Mesothelial cell of epicardium (in vitro differentiated cells): ENCODE measurements around the gene TRIOBP. TPM values are rescaled to one million over a fixed set of nuclear protein-coding genes. Genes with fewer than 3 reads are reported as not detected.
A peak's percentile ranks its signal among the peaks of the same experiment; 100 is the strongest.

Experiments used
- DNase-seq, 2 experiments: peaks; one replicate each; pipeline ENCODE4 v3.0.0; 2021; ENCODE audit warnings: low spot score in 2 of 2; ENCODE audit not compliant: unreplicated experiment in 2 of 2
- H3K27ac Mint-ChIP-seq: 2 replicates; pipeline ENCODE4 v1.8.0; 2021; ENCODE audit warnings: mixed read lengths
- H3K27me3 Mint-ChIP-seq: 2 replicates; pipeline ENCODE4 v1.8.0; 2021; ENCODE audit warnings: low read depth, mixed read lengths
- H3K36me3 Mint-ChIP-seq: 2 replicates; pipeline ENCODE4 v1.8.0; 2021; ENCODE audit warnings: mixed read lengths
- H3K4me1 Mint-ChIP-seq: 2 replicates; pipeline ENCODE4 v1.8.0; 2021; ENCODE audit warnings: mixed read lengths
- H3K4me3 Mint-ChIP-seq: 2 replicates; pipeline ENCODE4 v1.8.0; 2021; ENCODE audit warnings: mild to moderate bottlenecking, moderate library complexity, mixed read lengths
- H3K9me3 Mint-ChIP-seq: 2 replicates; pipeline ENCODE4 v1.8.0; 2021; ENCODE audit warnings: mixed read lengths
- total RNA-seq: library from RNA; stranded (reverse); gene quantifications from 3 replicates; pipeline ENCODE4 v1.2.1, GENCODE V29; 2021
- TF ChIP-seq, protein P1 (sequence below): fragments of 200-600 bp; sonication (generic); IDR thresholded peaks from one replicate; pipeline ENCODE4 v1.5.0; 2021; ENCODE audit warnings: antibody characterized with exemption; ENCODE audit not compliant: unreplicated experiment

Gene TRIOBP
- total RNA-seq, 1 donor from 2014 or later = 76.1 TPM

DNA sequence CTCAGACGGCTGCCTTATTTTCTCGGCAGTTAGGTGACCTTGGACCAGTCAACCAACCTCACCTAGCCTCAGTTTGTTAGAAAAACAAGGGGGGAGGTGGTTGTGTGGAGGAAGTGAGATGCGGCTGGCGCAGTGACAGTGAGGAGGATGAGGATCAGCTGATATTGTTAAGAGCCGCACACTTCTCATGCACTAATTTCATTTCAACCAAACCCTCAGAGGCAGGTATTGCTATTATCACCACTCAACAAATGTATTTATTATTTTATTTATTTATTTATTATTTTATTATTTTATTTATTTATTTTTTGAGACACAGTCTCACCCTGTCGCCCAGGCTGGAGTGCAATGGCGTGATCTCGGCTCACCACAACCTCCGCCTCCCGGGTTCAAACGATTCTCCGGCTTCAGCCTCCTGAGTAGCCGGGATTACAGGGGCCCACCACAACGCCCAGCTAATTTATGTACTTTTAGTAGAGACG is 19.3 kb upstream of the TRIOBP start:
- TF ChIP-seq, protein P1, sequence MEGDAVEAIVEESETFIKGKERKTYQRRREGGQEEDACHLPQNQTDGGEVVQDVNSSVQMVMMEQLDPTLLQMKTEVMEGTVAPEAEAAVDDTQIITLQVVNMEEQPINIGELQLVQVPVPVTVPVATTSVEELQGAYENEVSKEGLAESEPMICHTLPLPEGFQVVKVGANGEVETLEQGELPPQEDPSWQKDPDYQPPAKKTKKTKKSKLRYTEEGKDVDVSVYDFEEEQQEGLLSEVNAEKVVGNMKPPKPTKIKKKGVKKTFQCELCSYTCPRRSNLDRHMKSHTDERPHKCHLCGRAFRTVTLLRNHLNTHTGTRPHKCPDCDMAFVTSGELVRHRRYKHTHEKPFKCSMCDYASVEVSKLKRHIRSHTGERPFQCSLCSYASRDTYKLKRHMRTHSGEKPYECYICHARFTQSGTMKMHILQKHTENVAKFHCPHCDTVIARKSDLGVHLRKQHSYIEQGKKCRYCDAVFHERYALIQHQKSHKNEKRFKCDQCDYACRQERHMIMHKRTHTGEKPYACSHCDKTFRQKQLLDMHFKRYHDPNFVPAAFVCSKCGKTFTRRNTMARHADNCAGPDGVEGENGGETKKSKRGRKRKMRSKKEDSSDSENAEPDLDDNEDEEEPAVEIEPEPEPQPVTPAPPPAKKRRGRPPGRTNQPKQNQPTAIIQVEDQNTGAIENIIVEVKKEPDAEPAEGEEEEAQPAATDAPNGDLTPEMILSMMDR = no peak
- peak overlapping the region; percentile 79 for H3K27ac Mint-ChIP-seq
- no peaks in the 10 kb centered on the region for H3K9me3 Mint-ChIP-seq
- DNase-seq = no peak
- no peaks in the 10 kb centered on the region for H3K36me3 Mint-ChIP-seq
- peaks cover 30% of the 10 kb centered on the region for H3K4me1 Mint-ChIP-seq
- H3K4me3 Mint-ChIP-seq = peak overlapping the region; percentile 72
- no peaks in the 10 kb centered on the region for H3K27me3 Mint-ChIP-seq

DNA sequence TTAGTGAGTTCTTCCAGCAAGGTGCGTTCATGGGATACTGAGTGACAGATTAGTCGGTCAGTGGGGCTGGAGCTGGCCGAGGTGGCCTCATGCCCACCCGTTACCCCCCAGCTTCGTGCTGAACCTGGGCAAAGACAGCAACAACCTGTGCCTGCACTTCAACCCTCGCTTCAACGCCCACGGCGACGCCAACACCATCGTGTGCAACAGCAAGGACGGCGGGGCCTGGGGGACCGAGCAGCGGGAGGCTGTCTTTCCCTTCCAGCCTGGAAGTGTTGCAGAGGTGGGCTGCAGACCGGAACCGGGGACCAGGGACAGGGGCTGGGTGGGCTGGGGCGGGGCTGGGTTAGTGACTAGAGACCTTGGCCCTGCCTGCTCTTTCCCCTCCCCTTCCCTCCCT is 18.5 kb upstream of the TRIOBP start:
- Mint-ChIP-seq H3K4me3 (no peak overlapping the region), H3K27ac (no peak overlapping the region), H3K4me1 (peaks cover 30% of the 10 kb centered on the region), H3K27me3 (no peaks in the 10 kb centered on the region), H3K36me3 (no peaks in the 10 kb centered on the region), H3K9me3 (no peaks in the 10 kb centered on the region)
- TF ChIP-seq, protein P1 = no peak
- DNase-seq = no peak

DNA sequence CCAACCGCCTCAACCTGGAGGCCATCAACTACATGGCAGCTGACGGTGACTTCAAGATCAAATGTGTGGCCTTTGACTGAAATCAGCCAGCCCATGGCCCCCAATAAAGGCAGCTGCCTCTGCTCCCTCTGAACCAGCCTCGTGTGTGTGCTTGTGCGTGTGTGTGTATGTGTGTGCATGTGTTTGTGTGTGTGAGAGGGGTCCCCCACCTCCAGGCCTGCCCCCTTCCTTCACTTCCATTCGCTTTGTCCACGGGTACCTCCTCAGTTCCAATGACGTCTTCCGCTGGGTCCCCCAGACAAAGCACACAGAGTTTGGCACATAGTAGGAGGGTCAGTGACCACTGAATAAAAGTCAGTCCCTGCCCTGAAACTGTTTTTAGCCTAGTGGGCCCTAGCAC is 17.2 kb upstream of the TRIOBP start:
- TF ChIP-seq, protein P1 = no peak
- Mint-ChIP-seq H3K4me3 (no peak overlapping the region), H3K9me3 (no peaks in the 10 kb centered on the region), H3K27ac (peak overlapping the region; percentile 64), H3K36me3 (no peaks in the 10 kb centered on the region), H3K4me1 (peaks cover 28% of the 10 kb centered on the region), H3K27me3 (no peaks in the 10 kb centered on the region)
- no peak for DNase-seq

DNA sequence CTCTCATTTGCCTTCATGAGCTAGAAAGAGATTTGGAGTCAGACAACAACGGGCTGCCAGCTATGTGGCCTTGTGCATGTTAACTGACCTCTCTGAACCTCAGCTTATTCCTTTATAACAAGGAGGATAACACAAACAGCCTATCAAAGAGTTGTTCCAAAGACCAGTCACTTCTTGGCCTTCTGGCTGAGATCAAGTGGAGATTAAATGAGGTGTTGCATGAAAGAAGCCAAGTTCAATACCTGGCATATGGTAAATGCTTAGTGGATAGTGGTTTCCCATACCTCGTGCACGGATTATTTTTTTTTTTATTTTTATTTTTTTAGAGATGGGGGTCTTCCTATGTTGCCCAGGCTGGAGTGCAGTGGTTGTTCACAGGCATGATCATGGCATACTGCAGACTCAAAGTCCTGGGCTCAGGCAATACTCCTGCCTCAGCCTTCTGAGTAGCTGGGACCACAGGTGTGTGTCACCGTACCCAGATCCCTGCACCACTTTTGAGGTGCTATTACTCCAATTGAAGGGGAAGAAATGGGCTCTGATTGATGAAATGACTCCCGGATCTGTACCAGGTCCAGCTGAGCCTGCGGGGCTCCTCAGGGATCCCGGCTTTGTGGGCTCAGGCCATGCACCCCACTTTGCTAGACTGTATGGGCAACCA is 16.5 kb upstream of the TRIOBP start:
- H3K27me3 Mint-ChIP-seq = no peaks in the 10 kb centered on the region
- H3K4me3 Mint-ChIP-seq = no peak overlapping the region
- peak overlapping the region; percentile 64 for H3K27ac Mint-ChIP-seq
- H3K4me1 Mint-ChIP-seq = peaks cover 28% of the 10 kb centered on the region
- TF ChIP-seq, protein P1 = no peak
- H3K36me3 Mint-ChIP-seq = no peaks in the 10 kb centered on the region
- no peak for DNase-seq
- H3K9me3 Mint-ChIP-seq = no peaks in the 10 kb centered on the region

DNA sequence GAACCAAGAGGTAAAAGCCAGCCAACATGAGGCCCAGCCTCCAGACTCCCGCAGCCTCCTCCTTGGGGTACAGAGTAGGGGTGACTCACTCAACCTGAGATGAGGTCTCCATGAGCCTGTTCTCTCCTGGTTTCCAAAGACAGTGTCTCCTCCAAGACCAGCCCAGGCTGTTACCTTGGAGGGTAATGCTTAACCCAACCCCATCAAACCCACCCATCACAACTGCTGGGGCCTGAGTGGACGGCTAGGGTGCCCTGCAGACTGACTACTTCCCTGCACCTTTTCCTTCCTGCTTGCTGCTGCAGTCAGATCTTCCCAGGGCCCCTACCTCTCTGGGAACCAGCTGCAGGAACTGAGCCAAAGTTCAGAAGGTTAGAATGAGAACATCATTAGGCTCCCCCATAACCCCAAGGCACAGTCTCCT is 15.8 kb upstream of the TRIOBP start:
- H3K27me3 Mint-ChIP-seq = no peaks in the 10 kb centered on the region
- DNase-seq = no peak
- H3K9me3 Mint-ChIP-seq = no peaks in the 10 kb centered on the region
- no peak overlapping the region for H3K4me3 Mint-ChIP-seq
- no peaks in the 10 kb centered on the region for H3K36me3 Mint-ChIP-seq
- peaks cover 23% of the 10 kb centered on the region for H3K4me1 Mint-ChIP-seq
- TF ChIP-seq, protein P1 = no peak
- H3K27ac Mint-ChIP-seq = no peak overlapping the region
